ENCODE data around the gene DNAJC9. TPM values are rescaled to one million over a fixed set of nuclear protein-coding genes. Genes with fewer than 3 reads are reported as not detected.

Gene DNAJC9
- polyA plus RNA-seq, 1 experiment: 10.0 TPM

DNA sequence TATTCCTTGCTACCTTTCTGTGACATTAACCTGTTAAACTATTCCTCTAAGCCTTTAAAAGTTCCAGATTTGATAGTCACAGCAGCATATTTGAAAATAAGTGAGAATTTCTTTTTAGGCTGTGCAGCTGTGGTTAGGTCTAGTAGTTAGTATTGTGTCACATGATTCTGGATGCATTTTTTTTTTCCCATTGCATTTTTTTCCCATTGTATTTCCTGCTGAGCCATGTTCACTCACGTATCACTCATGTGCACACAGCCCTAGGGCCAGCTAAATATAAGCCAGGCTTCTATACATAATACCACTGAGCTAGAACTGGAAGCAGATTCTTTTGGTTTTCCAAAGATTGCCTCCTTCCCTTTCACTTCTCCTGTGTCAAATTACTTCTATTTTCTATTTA lies 37.4 kb downstream of the DNAJC9 start:
- CTCF ChIA-PET: interaction anchor here (0.6 to 1.6 kb wide), 2 partner anchors 12 to 502 kb away, joined by 3 read pairs; no protein-coding TSS in a partner anchor
- Histone ChIP-seq H3K36me3 (ENCODE audit: control insufficient read depth, insufficient read depth, low read length) (no peaks in the 10 kb centered on the region), H3K4me3 (ENCODE audit: low read depth, low read length) (no peak overlapping the region), H3K27me3 (ENCODE audit: control insufficient read depth, insufficient read depth, low read length) (no peaks in the 10 kb centered on the region)
- DNase-seq (ENCODE audit: low read depth): peak; percentile 15
- TF ChIP-seq, protein P1, sequence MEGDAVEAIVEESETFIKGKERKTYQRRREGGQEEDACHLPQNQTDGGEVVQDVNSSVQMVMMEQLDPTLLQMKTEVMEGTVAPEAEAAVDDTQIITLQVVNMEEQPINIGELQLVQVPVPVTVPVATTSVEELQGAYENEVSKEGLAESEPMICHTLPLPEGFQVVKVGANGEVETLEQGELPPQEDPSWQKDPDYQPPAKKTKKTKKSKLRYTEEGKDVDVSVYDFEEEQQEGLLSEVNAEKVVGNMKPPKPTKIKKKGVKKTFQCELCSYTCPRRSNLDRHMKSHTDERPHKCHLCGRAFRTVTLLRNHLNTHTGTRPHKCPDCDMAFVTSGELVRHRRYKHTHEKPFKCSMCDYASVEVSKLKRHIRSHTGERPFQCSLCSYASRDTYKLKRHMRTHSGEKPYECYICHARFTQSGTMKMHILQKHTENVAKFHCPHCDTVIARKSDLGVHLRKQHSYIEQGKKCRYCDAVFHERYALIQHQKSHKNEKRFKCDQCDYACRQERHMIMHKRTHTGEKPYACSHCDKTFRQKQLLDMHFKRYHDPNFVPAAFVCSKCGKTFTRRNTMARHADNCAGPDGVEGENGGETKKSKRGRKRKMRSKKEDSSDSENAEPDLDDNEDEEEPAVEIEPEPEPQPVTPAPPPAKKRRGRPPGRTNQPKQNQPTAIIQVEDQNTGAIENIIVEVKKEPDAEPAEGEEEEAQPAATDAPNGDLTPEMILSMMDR (IDR thresholded peaks at IDR 0.05; ENCODE audit: insufficient read depth, low read depth, low read length): no peak
- POLR2A ChIA-PET: no interaction called here

DNA sequence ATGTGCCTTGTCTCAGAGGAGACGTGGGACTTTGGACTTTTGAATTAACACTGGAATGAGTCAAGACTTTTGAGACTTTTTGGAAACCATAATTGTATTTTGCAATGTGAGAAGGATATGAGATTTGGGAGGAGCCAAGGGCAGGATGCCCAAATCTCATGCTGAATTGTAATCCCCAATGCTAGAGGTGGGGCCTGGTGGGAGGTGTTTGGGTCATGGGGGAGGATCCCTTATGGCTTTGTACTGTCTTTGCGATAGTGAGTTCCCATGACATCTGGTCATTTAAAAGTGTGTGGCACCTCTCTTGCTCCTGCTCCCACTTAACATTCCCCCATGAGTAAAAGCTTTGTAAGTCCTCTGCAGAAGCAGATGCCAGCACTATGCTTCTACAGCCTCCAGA lies 39.2 kb downstream of the DNAJC9 start:
- no peak for DNase-seq (ENCODE audit: low read depth)
- Histone ChIP-seq H3K27me3 (ENCODE audit: control insufficient read depth, insufficient read depth, low read length) (no peaks in the 10 kb centered on the region), H3K36me3 (ENCODE audit: control insufficient read depth, insufficient read depth, low read length) (no peaks in the 10 kb centered on the region), H3K4me3 (ENCODE audit: low read depth, low read length) (no peak overlapping the region)
- TF ChIP-seq, protein P1 (IDR thresholded peaks at IDR 0.05; ENCODE audit: insufficient read depth, low read depth, low read length): no peak
- POLR2A ChIA-PET: no interaction called here
- CTCF ChIA-PET: interaction anchor here (1.7 kb wide), 1 partner anchor 10 kb away, joined by 4 read pairs; no protein-coding TSS in a partner anchor

DNA sequence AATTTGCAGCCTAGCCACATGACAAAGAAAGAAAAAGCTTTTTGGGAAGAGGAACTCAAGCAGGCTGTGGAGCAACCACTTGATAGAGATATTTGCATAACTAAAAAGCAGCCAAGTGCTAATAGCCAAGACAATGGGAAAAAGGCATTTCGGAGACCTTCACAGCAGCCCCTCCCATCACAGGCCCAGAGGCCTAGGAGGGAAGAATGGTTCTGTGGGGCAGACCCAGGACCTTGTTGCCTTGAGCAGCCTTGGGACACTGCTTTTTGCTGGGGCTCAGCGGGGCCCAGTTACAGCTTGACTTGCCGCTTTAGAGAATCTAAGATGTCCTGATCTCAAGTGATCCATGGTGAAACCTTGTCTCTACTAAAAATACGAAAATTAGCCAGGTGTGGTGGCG lies 40.7 kb downstream of the DNAJC9 start:
- POLR2A ChIA-PET: no interaction called here
- H3K4me3 ChIP-seq (ENCODE audit: low read depth, low read length): no peak overlapping the region
- DNase-seq (ENCODE audit: low read depth): no peak
- CTCF ChIA-PET: interaction anchor here (0.6 kb wide), 1 partner anchor 9 kb away, joined by 3 read pairs; no protein-coding TSS in a partner anchor
- no peaks in the 10 kb centered on the region for H3K27me3 ChIP-seq (ENCODE audit: control insufficient read depth, insufficient read depth, low read length)
- TF ChIP-seq, protein P1 (IDR thresholded peaks at IDR 0.05; ENCODE audit: insufficient read depth, low read depth, low read length): no peak
- no peaks in the 10 kb centered on the region for H3K36me3 ChIP-seq (ENCODE audit: control insufficient read depth, insufficient read depth, low read length)

DNA sequence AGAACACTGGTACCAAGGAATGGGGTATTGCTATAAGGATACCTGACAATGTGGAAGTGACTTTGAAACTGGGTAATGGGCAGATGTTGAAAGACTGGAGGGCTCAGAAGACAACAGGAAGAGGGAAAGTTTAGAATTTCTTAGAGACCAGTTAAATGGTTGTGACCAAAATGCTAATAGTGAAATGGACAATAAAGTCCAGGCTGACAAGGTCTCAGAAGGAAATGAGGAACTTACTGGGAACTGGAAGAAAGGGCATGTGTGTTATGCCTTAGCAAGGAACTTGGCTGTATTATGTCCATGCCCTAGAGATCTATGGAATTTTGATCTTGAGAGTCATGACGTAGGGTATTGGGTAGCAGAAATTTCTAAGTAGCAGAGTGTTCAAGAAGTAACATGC lies 41.2 kb downstream of the DNAJC9 start:
- TF ChIP-seq, protein P1 (IDR thresholded peaks at IDR 0.05; ENCODE audit: insufficient read depth, low read depth, low read length): no peak
- ChIA-PET CTCF (no interaction called here), POLR2A (no interaction called here)
- H3K36me3 ChIP-seq (ENCODE audit: control insufficient read depth, insufficient read depth, low read length): no peaks in the 10 kb centered on the region
- no peak overlapping the region for H3K4me3 ChIP-seq (ENCODE audit: low read depth, low read length)
- H3K27me3 ChIP-seq (ENCODE audit: control insufficient read depth, insufficient read depth, low read length): no peaks in the 10 kb centered on the region
- DNase-seq (ENCODE audit: low read depth): no peak

DNA sequence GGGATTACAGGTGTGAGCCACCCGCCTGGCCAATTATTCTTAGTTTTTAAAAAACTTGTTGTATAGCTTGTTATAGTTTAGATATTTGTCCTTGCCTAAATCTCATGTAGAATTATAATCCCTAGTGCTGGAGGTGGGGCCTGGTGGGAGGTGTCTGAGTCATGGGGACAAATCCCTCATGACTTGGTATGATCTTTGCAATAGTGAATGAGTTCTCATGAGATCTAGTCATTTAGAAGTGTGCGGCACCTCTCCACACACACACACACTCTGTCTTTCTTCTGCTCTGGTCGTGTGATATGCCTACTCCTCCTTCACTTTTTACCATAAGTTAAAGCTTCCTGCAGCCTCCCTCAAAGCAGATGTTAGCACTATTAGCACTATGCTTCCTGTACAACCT lies 42.0 kb downstream of the DNAJC9 start:
- ChIA-PET CTCF (no interaction called here), POLR2A (no interaction called here)

More for the DNA sequence above, 42.0 kb downstream of the DNAJC9 start:
- Histone ChIP-seq H3K36me3 (ENCODE audit: control insufficient read depth, insufficient read depth, low read length) (no peaks in the 10 kb centered on the region), H3K27me3 (ENCODE audit: control insufficient read depth, insufficient read depth, low read length) (no peaks in the 10 kb centered on the region), H3K4me3 (ENCODE audit: low read depth, low read length) (no peak overlapping the region)
- TF ChIP-seq, protein P1 (IDR thresholded peaks at IDR 0.05; ENCODE audit: insufficient read depth, low read depth, low read length): no peak
- DNase-seq (ENCODE audit: low read depth): no peak

Small RNA genes within 50 kb of the gene (small RNA-seq; reads per million reads assigned to genes)
- gene RF00019 (ENCODE audit: insufficient read length, low read depth, low replicate concordance) (not detected), gene RNU6-833P (ENCODE audit: insufficient read length, low read depth, low replicate concordance) (not detected)

Other genes starting within 250 kb of the DNAJC9 start
- gene P4HA1, start 150.4 kb downstream of the DNAJC9 start, polyA plus RNA-seq (2011; rRNA removed): 91.7 and 260 TPM in 2 replicates
- gene NUDT13, start 136.8 kb downstream of the DNAJC9 start, polyA plus RNA-seq (2011; rRNA removed): 1.7 and 2.2 TPM in 2 replicates
- gene ECD, start 79.2 kb downstream of the DNAJC9 start, polyA plus RNA-seq (2011; rRNA removed): 25.4 and 32.7 TPM in 2 replicates
- gene FAM149B1, start 79.1 kb downstream of the DNAJC9 start, polyA plus RNA-seq (2011; rRNA removed): 33.0 and 40.2 TPM in 2 replicates
- gene MRPS16, start 5.4 kb upstream of the DNAJC9 start, polyA plus RNA-seq (2011; rRNA removed): 74.4 and 87.9 TPM in 2 replicates
- gene CFAP70, start 111.6 kb upstream of the DNAJC9 start, polyA plus RNA-seq (2011; rRNA removed): 0.37 and 0.69 TPM in 2 replicates
- gene ANXA7, start 166.8 kb upstream of the DNAJC9 start, polyA plus RNA-seq (2011; rRNA removed): 123 and 134 TPM in 2 replicates
- 0.93 and 1.3 TPM in 2 replicates for gene MSS51, start 186.3 kb upstream of the DNAJC9 start, polyA plus RNA-seq (2011; rRNA removed)
- gene PPP3CB, start 248.8 kb upstream of the DNAJC9 start, polyA plus RNA-seq (2011; rRNA removed): 11.7 and 18.6 TPM in 2 replicates

Data from BJ (cell line).